ENCODE results near the gene ADO.

ADO gene

GRCh38 chr10:62792261-62792660 is 12.3 kb upstream of the ADO start:
- DNase-seq (ENCODE audit: low read depth in 3 of 3), result no peak

- DNase-seq (ENCODE audit: low read depth in 3 of 3), result no peak
Observed at GRCh38 chr10:62794306-62794705, 10.2 kb upstream of the ADO start.

- DNase-seq (ENCODE audit: low read depth in 3 of 3), result no peak
Observed at GRCh38 chr10:62795100-62795499, 9.4 kb upstream of the ADO start.

GRCh38 chr10:62795762-62796161 is 8.8 kb upstream of the ADO start:
- DNase-seq (ENCODE audit: low read depth in 3 of 3), result no peak

GRCh38 chr10:62796896-62797295 is 7.6 kb upstream of the ADO start:
- DNase-seq (ENCODE audit: low read depth in 3 of 3), result no peak

GRCh38 chr10:62801871-62802270 is 2.6 kb upstream of the ADO start:
- DNase-seq (ENCODE audit: low read depth in 3 of 3), result no peak

GRCh38 chr10:62803724-62804355 is 680 bp upstream of the ADO start:
- no peak for DNase-seq (ENCODE audit: low read depth in 3 of 3)

GRCh38 chr10:62805231-62806099 is 945 bp downstream of the ADO start:
- no peak for DNase-seq (ENCODE audit: low read depth in 3 of 3)

- DNase-seq (ENCODE audit: low read depth in 3 of 3), result no peak
Observed at GRCh38 chr10:62806251-62806650, 1.7 kb downstream of the ADO start.

- DNase-seq (ENCODE audit: low read depth in 3 of 3), result no peak
Observed at GRCh38 chr10:62810156-62810902, 5.8 kb downstream of the ADO start.

- DNase-seq (ENCODE audit: low read depth in 3 of 3), result peak; percentile 41 to 78 (median 68)
Observed at GRCh38 chr10:62811159-62811875, 6.8 kb downstream of the ADO start.

GRCh38 chr10:62812672-62813439 is 8.3 kb downstream of the ADO start:
- DNase-seq (ENCODE audit: low read depth in 3 of 3), result no peak

- no peak for DNase-seq (ENCODE audit: low read depth in 3 of 3)
Observed at GRCh38 chr10:62813453-62813852, 8.9 kb downstream of the ADO start.

GRCh38 chr10:62813981-62814380 is 9.5 kb downstream of the ADO start:
- DNase-seq (ENCODE audit: low read depth in 3 of 3), result no peak

- DNase-seq (ENCODE audit: low read depth in 3 of 3), result no peak
Observed at GRCh38 chr10:62814756-62815380, 10.3 kb downstream of the ADO start.

GRCh38 chr10:62815381-62816075 is 11.0 kb downstream of the ADO start:
- DNase-seq (ENCODE audit: low read depth in 3 of 3), result no peak

- DNase-seq (ENCODE audit: low read depth in 3 of 3), result no peak
Observed at GRCh38 chr10:62816076-62816330, 11.5 kb downstream of the ADO start.

- peak; percentile 90 to 93 (median 92) for DNase-seq (ENCODE audit: low read depth in 3 of 3)
Observed at GRCh38 chr10:62816331-62817120, 12.0 kb downstream of the ADO start, which contains the start of gene EGR2. EGR2 (minus strand) TSS chr10:62816366; CDS start chr10:62816029, 337 bp downstream.

GRCh38 chr10:62817121-62817765 is 12.7 kb downstream of the ADO start:
- DNase-seq (ENCODE audit: low read depth in 3 of 3), result peak in 2 of 3 experiments; percentile 40 to 65
